NK-92 (cell line): ENCODE results near the gene TAP2.

Experiments
- DNase-seq: peaks from one replicate; lab custom pipeline; 2025; ENCODE audit not compliant: unreplicated experiment; lab: John Stamatoyannopoulos, UW

Gene TAP2

GRCh38 chr6:32854376-32855178 is 16.0 kb upstream of the TAP2 start:
- DNase-seq: no peak

- peak; percentile 70 for DNase-seq
These were observed 15.2 kb upstream of the TAP2 start, which contains the start of the genes PSMB9 and TAP1 for GRCh38 chr6:32853541-32854375. TSS of gene PSMB9 (plus strand) at chr6:32854192. CDS start at chr6:32854230, 38 bp downstream. TSS of gene TAP1 (minus strand) at chr6:32853704. CDS start at chr6:32853636, 68 bp downstream.

GRCh38 chr6:32852844-32853540 is 14.5 kb upstream of the TAP2 start:
- DNase-seq: no peak

- no peak for DNase-seq
These were observed 13.7 kb upstream of the TAP2 start for GRCh38 chr6:32852018-32852843.

GRCh38 chr6:32851025-32851424 is 12.5 kb upstream of the TAP2 start:
- no peak for DNase-seq

- no peak for DNase-seq
These were observed 10.6 kb upstream of the TAP2 start for GRCh38 chr6:32849126-32849525.

- DNase-seq: no peak
These were observed 9.3 kb upstream of the TAP2 start for GRCh38 chr6:32847795-32848194.

- DNase-seq: no peak
These were observed 8.5 kb upstream of the TAP2 start for GRCh38 chr6:32847004-32847403.

- no peak for DNase-seq
These were observed 6.9 kb upstream of the TAP2 start for GRCh38 chr6:32845384-32845884.

- no peak for DNase-seq
These were observed 6.4 kb upstream of the TAP2 start for GRCh38 chr6:32844839-32845383.

- DNase-seq: peak; percentile 85
These were observed 5.7 kb upstream of the TAP2 start, which contains the start of gene PSMB8 for GRCh38 chr6:32843979-32844838. TSS of gene PSMB8 (minus strand) at chr6:32844047. CDS start at chr6:32843996, 51 bp downstream.

GRCh38 chr6:32843331-32843978 is 4.9 kb upstream of the TAP2 start:
- no peak for DNase-seq

GRCh38 chr6:32842690-32843089 is 4.2 kb upstream of the TAP2 start:
- no peak for DNase-seq

GRCh38 chr6:32842021-32842650 is 3.6 kb upstream of the TAP2 start:
- no peak for DNase-seq

- DNase-seq: no peak
These were observed 2.2 kb upstream of the TAP2 start for GRCh38 chr6:32840604-32841246.

GRCh38 chr6:32839356-32839755 is 817 bp upstream of the TAP2 start:
- no peak for DNase-seq

GRCh38 chr6:32837651-32838113 is 857 bp downstream of the TAP2 start:
- DNase-seq: no peak
